Stimulated activated CD8-positive, alpha-beta memory T cell treated with anti-CD3 and anti-CD28 coated beads, Interleukin-15, amount 100 ng/mL, for 1 hour (primary cell): Measurements from ENCODE around the gene LEPR.
"Not testable (repeated sequence)": the region's sequence is repeated elsewhere in the genome, so short reads cannot be mapped to it uniquely, and the experiment has no call there.

Source experiments
- DNase-seq: peaks from one replicate; pipeline ENCODE4 v3.0.0-alpha.2; 2020; ENCODE audit warnings: low read depth

LEPR gene

GRCh38 chr1:65420590-65421350 is at the start of gene LEPR, which contains the start of gene LEPROT:
Gene LEPR, plus strand, starts transcription at chr1:65420668. Its CDS starts 144,898 bp downstream, at chr1:65565566.
Gene LEPROT, plus strand, starts transcription at chr1:65420668. Its CDS starts 57 bp downstream, at chr1:65420725.
- DNase-seq, result no peak

GRCh38 chr1:65371544-65371943 is 48.9 kb upstream of the LEPR start:
- DNase-seq, result no peak

- no peak for DNase-seq
Measured at GRCh38 chr1:65372557-65372956, 47.9 kb upstream of the LEPR start.

- no peak for DNase-seq
Measured at GRCh38 chr1:65377496-65378246, 42.8 kb upstream of the LEPR start.

- DNase-seq, result no peak
Measured at GRCh38 chr1:65378247-65378946, 42.1 kb upstream of the LEPR start.

- DNase-seq, result not testable (repeated sequence)
Measured at GRCh38 chr1:65384426-65384825, 36.0 kb upstream of the LEPR start.

GRCh38 chr1:65386439-65386838 is 34.0 kb upstream of the LEPR start:
- DNase-seq, result no peak

- no peak for DNase-seq
Measured at GRCh38 chr1:65387821-65388220, 32.6 kb upstream of the LEPR start.

GRCh38 chr1:65388908-65389695 is 31.4 kb upstream of the LEPR start:
- no peak for DNase-seq

- DNase-seq, result no peak
Measured at GRCh38 chr1:65392497-65392896, 28.0 kb upstream of the LEPR start.

GRCh38 chr1:65393347-65393746 is 27.1 kb upstream of the LEPR start:
- DNase-seq, result no peak

GRCh38 chr1:65393928-65394327 is 26.5 kb upstream of the LEPR start:
- no peak for DNase-seq

- DNase-seq, result no peak
Measured at GRCh38 chr1:65395887-65396612, 24.4 kb upstream of the LEPR start.

GRCh38 chr1:65398083-65398482 is 22.4 kb upstream of the LEPR start:
- no peak for DNase-seq

- no peak for DNase-seq
Measured at GRCh38 chr1:65399003-65399402, 21.5 kb upstream of the LEPR start.

GRCh38 chr1:65401612-65402011 is 18.9 kb upstream of the LEPR start:
- DNase-seq, result no peak

- no peak for DNase-seq
Measured at GRCh38 chr1:65404941-65405340, 15.5 kb upstream of the LEPR start.

GRCh38 chr1:65407877-65408276 is 12.6 kb upstream of the LEPR start:
- no peak for DNase-seq

GRCh38 chr1:65409314-65409713 is 11.2 kb upstream of the LEPR start:
- no peak for DNase-seq

GRCh38 chr1:65409816-65410326 is 10.6 kb upstream of the LEPR start:
- DNase-seq, result no peak
